ENCODE measurements around the gene NDUFAF7.
A peak's percentile ranks its signal among the peaks of the same experiment; 100 is the strongest.

Gene NDUFAF7

GRCh38 chr2:37228788-37229187 is 2.7 kb upstream of the NDUFAF7 start:
- no peak for TF ChIP-seq JUND (IDR thresholded peaks at IDR 0.05; ENCODE audit: low read depth)
- in situ Hi-C loops (cut with HindIII; ENCODE audit: low pct_unique_long_range_greater_than_20kb, low sequenced_read_pairs) = no loop called here
- DNase-seq (ENCODE audit: low read depth in 1 of 2, low spot score in 1 of 2) = no peak

GRCh38 chr2:37230581-37230980 is 877 bp upstream of the NDUFAF7 start:
- no peak for DNase-seq (ENCODE audit: low read depth in 1 of 2, low spot score in 1 of 2)
- in situ Hi-C loops (cut with HindIII; ENCODE audit: low pct_unique_long_range_greater_than_20kb, low sequenced_read_pairs) = no loop called here
- no peak for TF ChIP-seq JUND (IDR thresholded peaks at IDR 0.05; ENCODE audit: low read depth)

- peak; percentile 4 to 7 for DNase-seq (ENCODE audit: low read depth in 1 of 2, low spot score in 1 of 2)
- no peak for TF ChIP-seq JUND (IDR thresholded peaks at IDR 0.05; ENCODE audit: low read depth)
- in situ Hi-C loops (cut with HindIII; ENCODE audit: low pct_unique_long_range_greater_than_20kb, low sequenced_read_pairs) = no loop called here
These were observed 874 bp downstream of the NDUFAF7 start for GRCh38 chr2:37232131-37232933.

- TF ChIP-seq JUND (IDR thresholded peaks at IDR 0.05; ENCODE audit: low read depth) = no peak
- no peak for DNase-seq (ENCODE audit: low read depth in 1 of 2, low spot score in 1 of 2)
- in situ Hi-C loops (cut with HindIII; ENCODE audit: low pct_unique_long_range_greater_than_20kb, low sequenced_read_pairs) = no loop called here
These were observed 12.0 kb downstream of the NDUFAF7 start for GRCh38 chr2:37243435-37243834.

GRCh38 chr2:37244017-37244416 is 12.6 kb downstream of the NDUFAF7 start:
- no peak for DNase-seq (ENCODE audit: low read depth in 1 of 2, low spot score in 1 of 2)
- TF ChIP-seq JUND (IDR thresholded peaks at IDR 0.05; ENCODE audit: low read depth) = no peak
- in situ Hi-C loops (cut with HindIII; ENCODE audit: low pct_unique_long_range_greater_than_20kb, low sequenced_read_pairs) = no loop called here

- no peak for DNase-seq (ENCODE audit: low read depth in 1 of 2, low spot score in 1 of 2)
- in situ Hi-C loops (cut with HindIII; ENCODE audit: low pct_unique_long_range_greater_than_20kb, low sequenced_read_pairs) = no loop called here
- no peak for TF ChIP-seq JUND (IDR thresholded peaks at IDR 0.05; ENCODE audit: low read depth)
These were observed 13.3 kb downstream of the NDUFAF7 start for GRCh38 chr2:37244755-37245154.

GRCh38 chr2:37246205-37246604 is 14.7 kb downstream of the NDUFAF7 start:
- TF ChIP-seq JUND (IDR thresholded peaks at IDR 0.05; ENCODE audit: low read depth) = no peak
- DNase-seq (ENCODE audit: low read depth in 1 of 2, low spot score in 1 of 2) = no peak
- in situ Hi-C loops (cut with HindIII; ENCODE audit: low pct_unique_long_range_greater_than_20kb, low sequenced_read_pairs) = no loop called here

- in situ Hi-C loops (cut with HindIII; ENCODE audit: low pct_unique_long_range_greater_than_20kb, low sequenced_read_pairs) = no loop called here
- DNase-seq (ENCODE audit: low read depth in 1 of 2, low spot score in 1 of 2) = no peak
- TF ChIP-seq JUND (IDR thresholded peaks at IDR 0.05; ENCODE audit: low read depth) = no peak
These were observed 19.6 kb downstream of the NDUFAF7 start for GRCh38 chr2:37250869-37251740.

- TF ChIP-seq JUND (IDR thresholded peaks at IDR 0.05; ENCODE audit: low read depth) = no peak
- in situ Hi-C loops (cut with HindIII; ENCODE audit: low pct_unique_long_range_greater_than_20kb, low sequenced_read_pairs) = no loop called here
- DNase-seq (ENCODE audit: low read depth in 1 of 2, low spot score in 1 of 2) = no peak
These were observed 31.1 kb downstream of the NDUFAF7 start for GRCh38 chr2:37262522-37262921.

GRCh38 chr2:37263839-37264238 is 32.4 kb downstream of the NDUFAF7 start:
- TF ChIP-seq JUND (IDR thresholded peaks at IDR 0.05; ENCODE audit: low read depth) = no peak
- in situ Hi-C loops (cut with HindIII; ENCODE audit: low pct_unique_long_range_greater_than_20kb, low sequenced_read_pairs) = no loop called here

GRCh38 chr2:37267685-37268084 is 36.2 kb downstream of the NDUFAF7 start:
- in situ Hi-C loops (cut with HindIII; ENCODE audit: low pct_unique_long_range_greater_than_20kb, low sequenced_read_pairs) = no loop called here
- DNase-seq (ENCODE audit: low read depth in 1 of 2, low spot score in 1 of 2) = no peak
- TF ChIP-seq JUND (IDR thresholded peaks at IDR 0.05; ENCODE audit: low read depth) = no peak

More at GRCh38 chr2:37263839-37264238, 32.4 kb downstream of the NDUFAF7 start:
- no peak for DNase-seq (ENCODE audit: low read depth in 1 of 2, low spot score in 1 of 2)

- no peak for TF ChIP-seq JUND (IDR thresholded peaks at IDR 0.05; ENCODE audit: low read depth)
- in situ Hi-C loops (cut with HindIII; ENCODE audit: low pct_unique_long_range_greater_than_20kb, low sequenced_read_pairs) = no loop called here
- DNase-seq (ENCODE audit: low read depth in 1 of 2, low spot score in 1 of 2) = no peak
These were observed 36.7 kb downstream of the NDUFAF7 start for GRCh38 chr2:37268111-37268510.
